Gastroesophageal sphincter (tissue), 3 donors: ENCODE measurements around the gene MBD6.

Experiments
- CTCF ChIP-seq, 4 experiments: fragments of 200-600 bp in 2 of 4; fragments of 450-650 bp in 2 of 4; sonication (generic) in 1 of 4; IDR thresholded peaks; one replicate each; pipeline ENCODE4 v1.5.1; 2017 to 2019; ENCODE audit warnings: antibody characterized with exemption in 4 of 4, mild to moderate bottlenecking in 2 of 4, moderate library complexity in 2 of 4
- EP300 ChIP-seq: sonication (generic); formaldehyde crosslinking; IDR thresholded peaks from one replicate; pipeline ENCODE4 v1.6.1; 2017; ENCODE audit warnings: antibody characterized with exemption, mild to moderate bottlenecking
- POLR2AphosphoS5 ChIP-seq: sonication (generic); formaldehyde crosslinking; IDR thresholded peaks from one replicate; pipeline ENCODE4 v1.6.1; 2017; ENCODE audit warnings: antibody characterized with exemption

GRCh38 chr12:57569858-57570257 lies 47.2 kb downstream of the MBD6 start:
- no peak for TF ChIP-seq CTCF (IDR thresholded peaks at IDR 0.05)
- TF ChIP-seq POLR2AphosphoS5 = no peak
- no peak for TF ChIP-seq EP300
